NCI-H2196 (cell line): Measurements from ENCODE around the gene SLC25A21.
"Not testable (repeated sequence)": the region's sequence is repeated elsewhere in the genome, so short reads cannot be mapped to it uniquely, and the experiment has no call there.

ENCODE experiments used
- DNase-seq: peaks from one replicate; lab custom pipeline; 2025; ENCODE audit not compliant: unreplicated experiment; lab: John Stamatoyannopoulos, UW

SLC25A21 gene

GRCh38 chr14:36844443-36845195 is 327.8 kb downstream of the SLC25A21 start:
- DNase-seq = no peak

GRCh38 chr14:36843410-36843809 is 329.0 kb downstream of the SLC25A21 start:
- no peak for DNase-seq

- peak; percentile 70 for DNase-seq
Observed at GRCh38 chr14:36835128-36835527, 337.3 kb downstream of the SLC25A21 start.

GRCh38 chr14:36834293-36834692 is 338.1 kb downstream of the SLC25A21 start:
- DNase-seq = no peak

GRCh38 chr14:36829547-36829946 is 342.9 kb downstream of the SLC25A21 start:
- peak; percentile 35 for DNase-seq

- DNase-seq = no peak
Observed at GRCh38 chr14:36827861-36828260, 344.5 kb downstream of the SLC25A21 start.

- DNase-seq = no peak
Observed at GRCh38 chr14:36826614-36827013, 345.8 kb downstream of the SLC25A21 start.

GRCh38 chr14:36824854-36825253 is 347.6 kb downstream of the SLC25A21 start:
- DNase-seq = no peak

- DNase-seq = no peak
Observed at GRCh38 chr14:36823651-36824050, 348.8 kb downstream of the SLC25A21 start.

- DNase-seq = no peak
Observed at GRCh38 chr14:36822685-36823084, 349.7 kb downstream of the SLC25A21 start.

- DNase-seq = no peak
Observed at GRCh38 chr14:36820901-36821300, 351.5 kb downstream of the SLC25A21 start.

GRCh38 chr14:36820111-36820709 is 352.2 kb downstream of the SLC25A21 start:
- DNase-seq = peak; percentile 10

- DNase-seq = no peak
Observed at GRCh38 chr14:36818794-36819384, 353.5 kb downstream of the SLC25A21 start.

GRCh38 chr14:36818246-36818645 is 354.2 kb downstream of the SLC25A21 start:
- no peak for DNase-seq

- DNase-seq = peak; percentile 32
Observed at GRCh38 chr14:36817071-36817930, 355.1 kb downstream of the SLC25A21 start.

- no peak for DNase-seq
Observed at GRCh38 chr14:36816481-36816880, 355.9 kb downstream of the SLC25A21 start.

GRCh38 chr14:36814783-36815182 is 357.6 kb downstream of the SLC25A21 start:
- DNase-seq = not testable (repeated sequence)

GRCh38 chr14:36810209-36810608 is 362.2 kb downstream of the SLC25A21 start:
- DNase-seq = no peak

GRCh38 chr14:36807727-36808126 is 364.7 kb downstream of the SLC25A21 start:
- DNase-seq = no peak

- no peak for DNase-seq
Observed at GRCh38 chr14:36805131-36805559, 367.3 kb downstream of the SLC25A21 start.

GRCh38 chr14:36797634-36798033 is 374.8 kb downstream of the SLC25A21 start:
- DNase-seq = no peak
